T47D (cell line): ENCODE measurements around the gene SHROOM3.
A peak's percentile ranks its signal among the peaks of the same experiment; 100 is the strongest.

Source experiments
- DNase-seq, 2 experiments: peaks; one replicate each; pipeline versions ENCODE4 v3.0.0 to v3.0.0-alpha.2; 2011 to 2012; ENCODE audit warnings: low read depth in 1 of 2, low spot score in 1 of 2
- JUND ChIP-seq: IDR thresholded peaks from 2 replicates; pipeline ENCODE4 v1.6.1; 2012; ENCODE audit warnings: low read depth
- in situ Hi-C: cut with HindIII; loops from 2 replicates; pipeline ENCODE4 v1.10.0; 2016; ENCODE audit warnings: low sequenced_read_pairs, low pct_unique_long_range_greater_than_20kb

Gene SHROOM3

GRCh38 chr4:76801621-76802235 is 366.7 kb downstream of the SHROOM3 start:
- no peak for DNase-seq
- TF ChIP-seq JUND = no peak
- in situ Hi-C loops = no loop called here

GRCh38 chr4:76802236-76803021 is 367.4 kb downstream of the SHROOM3 start:
- no peak for TF ChIP-seq JUND
- in situ Hi-C loops = no loop called here
- no peak for DNase-seq

- in situ Hi-C loops = no loop called here
- no peak for TF ChIP-seq JUND
- peak; percentile 13 to 27 for DNase-seq
Observed at GRCh38 chr4:76803522-76803921, 368.5 kb downstream of the SHROOM3 start.

- in situ Hi-C loops = no loop called here
- TF ChIP-seq JUND = no peak
- DNase-seq = no peak
Observed at GRCh38 chr4:76804096-76804495, 369.1 kb downstream of the SHROOM3 start.

GRCh38 chr4:76806346-76806745 is 371.3 kb downstream of the SHROOM3 start:
- no peak for DNase-seq
- in situ Hi-C loops = no loop called here
- TF ChIP-seq JUND = no peak

GRCh38 chr4:76806757-76807156 is 371.7 kb downstream of the SHROOM3 start:
- DNase-seq = no peak
- TF ChIP-seq JUND = no peak
- in situ Hi-C loops = no loop called here

GRCh38 chr4:76809594-76810305 is 374.7 kb downstream of the SHROOM3 start:
- no peak for TF ChIP-seq JUND
- in situ Hi-C loops = no loop called here
- DNase-seq = no peak

- in situ Hi-C loops = no loop called here
- DNase-seq = no peak
- no peak for TF ChIP-seq JUND
Observed at GRCh38 chr4:76811604-76812412, 376.8 kb downstream of the SHROOM3 start.

GRCh38 chr4:76813070-76813469 is 378.0 kb downstream of the SHROOM3 start:
- TF ChIP-seq JUND = no peak
- DNase-seq = no peak

GRCh38 chr4:76821641-76822040 is 386.6 kb downstream of the SHROOM3 start:
- DNase-seq = no peak
- in situ Hi-C loops = no loop called here
- no peak for TF ChIP-seq JUND

More at GRCh38 chr4:76813070-76813469, 378.0 kb downstream of the SHROOM3 start:
- in situ Hi-C loops = no loop called here

- no peak for DNase-seq
- TF ChIP-seq JUND = no peak
- in situ Hi-C loops = no loop called here
Observed at GRCh38 chr4:76822303-76822702, 387.3 kb downstream of the SHROOM3 start.

GRCh38 chr4:76823495-76823894 is 388.5 kb downstream of the SHROOM3 start:
- no peak for DNase-seq
- no peak for TF ChIP-seq JUND
- in situ Hi-C loops = no loop called here
